Thyroid gland (tissue), 4 donors: ENCODE results near the gene NAA60. TPM values are rescaled to one million over a fixed set of nuclear protein-coding genes. Genes with fewer than 3 reads are reported as not detected.

ENCODE experiments used
- DNase-seq, 2 donors: peaks; one replicate each; pipeline ENCODE4 v3.0.0-alpha.2; 2019
- H3K27ac ChIP-seq, 3 donors: fragments of 200-600 bp; sonication (generic); 1 replicate in 2 of 3; 2 replicates in 1 of 3; pipeline ENCODE4 v1.5.1; 2016 to 2019; ENCODE audit warnings: mild to moderate bottlenecking in 1 of 3, moderate library complexity in 1 of 3
- H3K27me3 ChIP-seq: fragments of 200-600 bp; sonication (generic); one replicate; pipeline ENCODE4 v1.5.1; 2019
- H3K36me3 ChIP-seq, 2 donors: fragments of 200-600 bp; sonication (generic); one replicate each; pipeline ENCODE4 v1.5.1; 2016 to 2019
- H3K4me1 ChIP-seq, 2 donors: fragments of 200-600 bp; sonication (generic); one replicate each; pipeline ENCODE4 v1.5.1; 2017 to 2019
- H3K4me3 ChIP-seq, 3 donors: fragments of 200-600 bp; sonication (generic); replicated peaks in 1 of 3; 1 replicate in 2 of 3; 2 replicates in 1 of 3; pipeline ENCODE4 v1.5.1; 2016; ENCODE audit warnings: mild to moderate bottlenecking in 1 of 3
- H3K9me3 ChIP-seq: fragments of 200-600 bp; sonication (generic); one replicate; pipeline ENCODE4 v1.5.1; 2017
- CTCF ChIP-seq, 6 experiments: fragments of 200-600 bp in 3 of 6; fragments of 450-650 bp in 3 of 6; sonication (generic) in 3 of 6; IDR thresholded peaks; one replicate each; pipeline ENCODE4 v1.5.1; 2016 to 2019; ENCODE audit warnings: antibody characterized with exemption in 6 of 6, mild to moderate bottlenecking in 2 of 6, inconsistent platforms in 1 of 6, moderate library complexity in 1 of 6
- POLR2A ChIP-seq, 2 donors: fragments of 450-650 bp; IDR thresholded peaks; one replicate each; pipeline ENCODE4 v1.6.1; 2017; ENCODE audit warnings: antibody characterized with exemption in 2 of 2, mild to moderate bottlenecking in 2 of 2, moderate library complexity in 1 of 2
- WGBS, 2 donors: methylation state at CpG; one replicate each; pipeline ENCODE4 v1.1.5; 2017; 5-methylcytosine and 5-hydroxymethylcytosine counted together
- intact Hi-C: fragments of 100-400 bp; cut with DNase I; formaldehyde crosslinking; loops from one replicate; pipeline ENCODE4 v1.15.1; 2023
- total RNA-seq, 4 donors: library from RNA; depleted of rRNA; stranded (reverse); fragments of >200 nt; gene quantifications; one replicate each; pipeline ENCODE4 v1.2.3, GENCODE V29; 2016

NAA60 gene
- total RNA-seq, 4 donors from 2014 or later = 22.7 to 42.2 (median 31.0) TPM

GRCh38 chr16:3501783-3502400 lies 58.4 kb downstream of the NAA60 start:
- H3K27ac ChIP-seq = peak overlapping the region in 1 of 3 donors; percentile 80
- intact Hi-C loops = loop anchor here (5.0 kb wide), 1 partner anchor 220 kb away; the partner anchor contains the start of gene ZNF263
- peaks cover 0 to 15% of the 10 kb centered on the region in 2 donors for H3K36me3 ChIP-seq
- H3K4me1 ChIP-seq = peaks cover 11 to 16% of the 10 kb centered on the region in 2 donors
- H3K4me3 ChIP-seq = peak overlapping the region in 2 of 3 donors; percentile 85 to 89
- H3K27me3 ChIP-seq = no peaks in the 10 kb centered on the region
- H3K9me3 ChIP-seq = no peaks in the 10 kb centered on the region
- 75 to 80% methylated on average over 22 of the region's 22 CpGs for WGBS, 2 donors
- DNase-seq = no peak
- TF ChIP-seq CTCF (IDR thresholded peaks at IDR 0.05) = no peak

GRCh38 chr16:3503523-3503922 lies 60.0 kb downstream of the NAA60 start:
- no peak for DNase-seq
- intact Hi-C loops = loop anchor here (5.0 kb wide), 1 partner anchor 221 kb away; the partner anchor contains the start of gene ZNF263
- 85 to 88% methylated on average over 6 of the region's 6 CpGs for WGBS, 2 donors

GRCh38 chr16:3508736-3509135 lies 65.3 kb downstream of the NAA60 start:
- peaks cover 39 to 60% of the 10 kb centered on the region in 2 donors for H3K36me3 ChIP-seq

More at GRCh38 chr16:3503523-3503922, 60.0 kb downstream of the NAA60 start:
- no peaks in the 10 kb centered on the region for H3K9me3 ChIP-seq
- peaks cover 3 to 18% of the 10 kb centered on the region in 2 donors for H3K36me3 ChIP-seq
- no peak overlapping the region for H3K4me3 ChIP-seq
- H3K27ac ChIP-seq = no peak overlapping the region
- peaks cover 11 to 16% of the 10 kb centered on the region in 2 donors for H3K4me1 ChIP-seq
- TF ChIP-seq POLR2A (IDR thresholded peaks at IDR 0.05) (no peak), CTCF (IDR thresholded peaks at IDR 0.05) (no peak)
- no peaks in the 10 kb centered on the region for H3K27me3 ChIP-seq

GRCh38 chr16:3509470-3509928 lies 66.0 kb downstream of the NAA60 start:
- Histone ChIP-seq H3K4me1 (no peaks in the 10 kb centered on the region), H3K9me3 (no peaks in the 10 kb centered on the region), H3K36me3 (peaks cover 46 to 67% of the 10 kb centered on the region in 2 donors), H3K27ac (no peak overlapping the region), H3K4me3 (no peak overlapping the region), H3K27me3 (no peaks in the 10 kb centered on the region)
- TF ChIP-seq CTCF (IDR thresholded peaks at IDR 0.05) (no peak), POLR2A (IDR thresholded peaks at IDR 0.05) (no peak)
- intact Hi-C loops = no loop called here
- 91% methylated on average over 13 of the region's 13 CpGs for WGBS, 2 donors
- peak in 1 of 2 donors; percentile 19 for DNase-seq

More at GRCh38 chr16:3508736-3509135, 65.3 kb downstream of the NAA60 start:
- Histone ChIP-seq H3K27me3 (no peaks in the 10 kb centered on the region), H3K27ac (no peak overlapping the region), H3K4me1 (no peaks in the 10 kb centered on the region), H3K4me3 (no peak overlapping the region), H3K9me3 (no peaks in the 10 kb centered on the region)
- TF ChIP-seq CTCF (IDR thresholded peaks at IDR 0.05) (no peak), POLR2A (IDR thresholded peaks at IDR 0.05) (no peak)
- intact Hi-C loops = no loop called here
- DNase-seq = no peak
- WGBS, 2 donors = 93 to 99% methylated on average over 7 of the region's 7 CpGs

- intact Hi-C loops = no loop called here
- Histone ChIP-seq H3K27me3 (no peaks in the 10 kb centered on the region), H3K4me1 (no peaks in the 10 kb centered on the region), H3K4me3 (no peak overlapping the region), H3K36me3 (peaks cover 54 to 73% of the 10 kb centered on the region in 2 donors), H3K27ac (no peak overlapping the region), H3K9me3 (no peaks in the 10 kb centered on the region)
- TF ChIP-seq POLR2A (IDR thresholded peaks at IDR 0.05) = no peak
- no peak for TF ChIP-seq CTCF (IDR thresholded peaks at IDR 0.05)
- no peak for DNase-seq
- WGBS, 2 donors = 97 to 98% methylated on average over 10 of the region's 10 CpGs
Observed at GRCh38 chr16:3510416-3510815, 66.9 kb downstream of the NAA60 start.
